Panc1 (cell line): ENCODE results near the gene CLDN9.

ENCODE experiments used
- TF ChIP-seq, protein P1 (sequence below): fragments of 450-650 bp; IDR thresholded peaks from 2 replicates; pipeline ENCODE4 v1.5.1; 2017; ENCODE audit warnings: mild to moderate bottlenecking
- TF ChIP-seq, protein P2 (sequence below), 2 experiments: IDR thresholded peaks; 2 replicates each; pipeline ENCODE4 v1.6.1; 2011 to 2012; ENCODE audit warnings: low read depth in 2 of 2, control low read depth in 1 of 2, low read length in 1 of 2, mild to moderate bottlenecking in 1 of 2, moderate library complexity in 1 of 2; ENCODE audit not compliant: insufficient read depth in 1 of 2

DNA sequence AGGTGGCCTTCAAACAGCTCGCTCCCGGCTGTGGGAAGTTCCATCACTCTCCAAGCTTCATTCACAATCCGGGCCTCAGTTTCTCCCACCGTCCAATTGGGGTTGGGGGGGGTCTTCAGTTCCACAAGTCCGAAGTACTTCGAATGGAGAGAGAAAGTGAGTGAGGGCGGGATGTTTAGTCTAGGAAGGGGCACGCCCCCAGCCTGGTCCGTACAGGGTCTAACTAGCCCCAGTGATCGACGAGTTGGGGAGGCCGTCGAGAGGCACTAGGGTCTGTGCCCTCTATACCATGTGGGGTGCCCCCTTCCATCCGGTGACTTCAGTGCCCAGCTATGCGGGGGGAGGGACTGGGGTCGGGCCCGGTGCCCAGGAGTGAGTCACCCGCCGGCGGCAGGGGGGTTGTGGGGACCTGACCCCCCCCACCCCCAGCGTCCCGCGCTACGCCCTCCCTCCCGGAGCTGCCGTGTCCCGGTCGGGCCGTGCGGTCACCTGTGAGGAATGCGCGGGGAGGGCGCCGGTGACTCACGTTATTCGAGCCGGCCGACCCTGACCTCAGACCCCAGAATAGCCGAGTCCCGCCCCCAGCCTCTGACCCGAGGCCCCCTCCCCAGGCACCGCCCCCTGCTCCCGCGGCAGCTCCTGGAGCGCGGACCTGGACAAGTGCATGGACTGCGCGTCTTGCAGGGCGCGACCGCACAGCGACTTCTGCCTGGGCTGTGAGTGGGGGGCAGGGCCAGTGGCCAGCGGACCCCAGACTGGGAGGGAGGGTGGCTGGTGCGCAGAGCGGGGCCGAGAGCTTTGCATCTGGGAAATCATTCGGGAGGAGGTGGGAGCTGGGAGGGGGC lies 8.1 kb downstream of the CLDN9 start:
- TF ChIP-seq, protein P1, sequence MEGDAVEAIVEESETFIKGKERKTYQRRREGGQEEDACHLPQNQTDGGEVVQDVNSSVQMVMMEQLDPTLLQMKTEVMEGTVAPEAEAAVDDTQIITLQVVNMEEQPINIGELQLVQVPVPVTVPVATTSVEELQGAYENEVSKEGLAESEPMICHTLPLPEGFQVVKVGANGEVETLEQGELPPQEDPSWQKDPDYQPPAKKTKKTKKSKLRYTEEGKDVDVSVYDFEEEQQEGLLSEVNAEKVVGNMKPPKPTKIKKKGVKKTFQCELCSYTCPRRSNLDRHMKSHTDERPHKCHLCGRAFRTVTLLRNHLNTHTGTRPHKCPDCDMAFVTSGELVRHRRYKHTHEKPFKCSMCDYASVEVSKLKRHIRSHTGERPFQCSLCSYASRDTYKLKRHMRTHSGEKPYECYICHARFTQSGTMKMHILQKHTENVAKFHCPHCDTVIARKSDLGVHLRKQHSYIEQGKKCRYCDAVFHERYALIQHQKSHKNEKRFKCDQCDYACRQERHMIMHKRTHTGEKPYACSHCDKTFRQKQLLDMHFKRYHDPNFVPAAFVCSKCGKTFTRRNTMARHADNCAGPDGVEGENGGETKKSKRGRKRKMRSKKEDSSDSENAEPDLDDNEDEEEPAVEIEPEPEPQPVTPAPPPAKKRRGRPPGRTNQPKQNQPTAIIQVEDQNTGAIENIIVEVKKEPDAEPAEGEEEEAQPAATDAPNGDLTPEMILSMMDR, result no peak
- TF ChIP-seq, protein P2, sequence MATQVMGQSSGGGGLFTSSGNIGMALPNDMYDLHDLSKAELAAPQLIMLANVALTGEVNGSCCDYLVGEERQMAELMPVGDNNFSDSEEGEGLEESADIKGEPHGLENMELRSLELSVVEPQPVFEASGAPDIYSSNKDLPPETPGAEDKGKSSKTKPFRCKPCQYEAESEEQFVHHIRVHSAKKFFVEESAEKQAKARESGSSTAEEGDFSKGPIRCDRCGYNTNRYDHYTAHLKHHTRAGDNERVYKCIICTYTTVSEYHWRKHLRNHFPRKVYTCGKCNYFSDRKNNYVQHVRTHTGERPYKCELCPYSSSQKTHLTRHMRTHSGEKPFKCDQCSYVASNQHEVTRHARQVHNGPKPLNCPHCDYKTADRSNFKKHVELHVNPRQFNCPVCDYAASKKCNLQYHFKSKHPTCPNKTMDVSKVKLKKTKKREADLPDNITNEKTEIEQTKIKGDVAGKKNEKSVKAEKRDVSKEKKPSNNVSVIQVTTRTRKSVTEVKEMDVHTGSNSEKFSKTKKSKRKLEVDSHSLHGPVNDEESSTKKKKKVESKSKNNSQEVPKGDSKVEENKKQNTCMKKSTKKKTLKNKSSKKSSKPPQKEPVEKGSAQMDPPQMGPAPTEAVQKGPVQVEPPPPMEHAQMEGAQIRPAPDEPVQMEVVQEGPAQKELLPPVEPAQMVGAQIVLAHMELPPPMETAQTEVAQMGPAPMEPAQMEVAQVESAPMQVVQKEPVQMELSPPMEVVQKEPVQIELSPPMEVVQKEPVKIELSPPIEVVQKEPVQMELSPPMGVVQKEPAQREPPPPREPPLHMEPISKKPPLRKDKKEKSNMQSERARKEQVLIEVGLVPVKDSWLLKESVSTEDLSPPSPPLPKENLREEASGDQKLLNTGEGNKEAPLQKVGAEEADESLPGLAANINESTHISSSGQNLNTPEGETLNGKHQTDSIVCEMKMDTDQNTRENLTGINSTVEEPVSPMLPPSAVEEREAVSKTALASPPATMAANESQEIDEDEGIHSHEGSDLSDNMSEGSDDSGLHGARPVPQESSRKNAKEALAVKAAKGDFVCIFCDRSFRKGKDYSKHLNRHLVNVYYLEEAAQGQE (IDR thresholded peaks at IDR 0.05; ENCODE audit: insufficient read depth in 1 of 2, low read depth in 2 of 2, low read length in 1 of 2), result no peak
